Right ventricle myocardium inferior (tissue), 1 donor: ENCODE results near the gene PPIL4. TPM values are rescaled to one million over a fixed set of nuclear protein-coding genes. Genes with fewer than 3 reads are reported as not detected.
"Not testable (repeated sequence)": the region's sequence is repeated elsewhere in the genome, so short reads cannot be mapped to it uniquely, and the experiment has no call there.

Experiments
- ATAC-seq: fragments of 200-7000 bp; cut with Tn5 transposase; one replicate; pipeline ENCODE4 v1.9.1; 2020; ENCODE audit warnings: mild to moderate bottlenecking, moderate library complexity
- DNase-seq: peaks from one replicate; pipeline ENCODE4 v3.0.0; 2021; ENCODE audit errors: missing footprints
- intact Hi-C: fragments of 100-400 bp; cut with DNase I; formaldehyde crosslinking; loops from one replicate; pipeline ENCODE4 v1.11.0; 2022
- total RNA-seq: library from RNA; stranded (reverse); fragmentation: NEBNext Ultra II Directional; extraction: Animal tissue kit (Norgen Biotek cat#: 25700); gene quantifications from one replicate; pipeline ENCODE4 v1.2.1, GENCODE V29; 2021
- donor health status: DM: no; HTN: yes; CAD: no; lungs with severe emphysema.

Gene PPIL4
- total RNA-seq, 1 donor from 2014 or later: 15.3 TPM

DNA sequence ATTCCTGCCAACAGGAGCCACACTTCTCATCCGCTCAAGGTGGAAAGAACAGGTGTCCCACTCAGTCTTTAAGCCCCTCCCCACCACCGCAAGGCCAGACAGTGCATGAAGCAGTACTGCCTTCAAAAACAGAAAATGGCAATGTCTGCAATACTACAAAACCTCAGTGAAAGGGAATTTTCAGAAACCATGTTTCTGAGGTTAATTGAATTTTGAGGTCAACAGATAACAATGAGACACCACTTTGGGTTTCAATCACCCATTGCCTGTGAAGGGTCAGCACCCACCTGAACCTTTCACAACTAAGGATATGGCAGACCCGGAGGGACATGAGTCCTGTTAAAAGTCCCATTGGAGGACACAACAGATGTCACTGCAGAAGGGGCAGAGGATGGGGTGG lies 74.0 kb downstream of the PPIL4 start:
- no peak for ATAC-seq
- intact Hi-C loops: no loop called here
- DNase-seq: no peak

DNA sequence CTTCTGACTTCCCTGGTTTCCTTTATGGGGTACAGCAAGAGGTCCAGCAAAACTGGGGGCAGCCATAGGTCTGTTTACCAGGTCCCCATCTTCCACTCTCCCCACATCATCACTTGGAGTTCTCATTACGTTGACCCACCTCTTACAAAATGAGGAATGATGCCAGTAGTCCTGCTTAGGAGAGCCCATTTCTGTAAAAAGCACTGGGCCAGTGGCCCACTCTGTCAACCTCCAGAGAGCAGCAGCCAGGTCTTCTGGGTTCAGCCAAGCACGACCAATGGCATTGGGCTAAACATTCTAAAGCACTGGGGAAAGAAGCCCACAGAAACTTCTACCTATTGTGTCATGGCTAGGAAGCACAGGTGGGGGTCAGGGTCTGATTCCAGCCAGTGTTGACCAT lies 74.9 kb downstream of the PPIL4 start:
- no peak for DNase-seq
- ATAC-seq: no peak

DNA sequence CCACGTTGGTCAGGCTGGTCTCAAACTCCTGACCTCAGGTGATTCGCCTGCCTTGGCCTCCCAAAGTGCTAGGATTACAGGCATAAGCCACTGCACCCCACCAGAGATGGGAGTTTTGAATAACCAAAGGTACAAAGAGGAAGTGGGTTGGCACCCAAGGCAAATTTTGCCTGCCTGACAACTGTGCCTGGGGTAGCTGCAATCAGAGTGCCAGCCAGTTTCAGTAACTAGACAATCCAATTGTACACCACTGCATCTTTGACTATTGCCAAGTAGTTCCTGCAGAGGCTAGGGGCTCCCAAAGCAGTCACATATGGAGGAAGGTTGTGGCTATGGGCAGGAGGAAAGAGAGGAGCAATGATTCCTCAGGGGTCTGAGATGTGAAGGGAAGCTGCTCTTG lies 77.7 kb downstream of the PPIL4 start:
- ATAC-seq: no peak
- intact Hi-C loops: no loop called here
- no peak for DNase-seq

More for the DNA sequence above, 74.9 kb downstream of the PPIL4 start:
- intact Hi-C loops: no loop called here

DNA sequence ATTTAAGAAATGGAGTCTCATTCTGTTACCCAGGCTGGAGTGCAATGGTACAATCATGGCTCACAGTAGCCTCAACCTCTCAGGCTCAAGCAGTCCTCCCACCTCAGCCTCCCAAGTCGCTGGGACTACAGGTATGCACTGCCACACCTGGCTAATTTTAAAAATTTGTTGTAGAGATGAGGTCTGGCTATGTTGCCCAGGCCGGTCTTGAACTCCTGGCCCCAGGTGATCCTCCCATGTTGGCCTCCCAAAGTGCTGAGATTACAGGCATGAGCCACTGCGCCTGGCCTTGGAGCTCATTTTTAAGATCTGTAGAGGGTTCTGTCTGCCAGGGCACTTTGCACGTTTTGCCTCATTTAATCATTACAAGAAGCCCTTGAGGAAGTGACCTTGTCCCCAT lies 78.6 kb downstream of the PPIL4 start:
- ATAC-seq (no peak), DNase-seq (no peak)
- intact Hi-C loops: no loop called here

DNA sequence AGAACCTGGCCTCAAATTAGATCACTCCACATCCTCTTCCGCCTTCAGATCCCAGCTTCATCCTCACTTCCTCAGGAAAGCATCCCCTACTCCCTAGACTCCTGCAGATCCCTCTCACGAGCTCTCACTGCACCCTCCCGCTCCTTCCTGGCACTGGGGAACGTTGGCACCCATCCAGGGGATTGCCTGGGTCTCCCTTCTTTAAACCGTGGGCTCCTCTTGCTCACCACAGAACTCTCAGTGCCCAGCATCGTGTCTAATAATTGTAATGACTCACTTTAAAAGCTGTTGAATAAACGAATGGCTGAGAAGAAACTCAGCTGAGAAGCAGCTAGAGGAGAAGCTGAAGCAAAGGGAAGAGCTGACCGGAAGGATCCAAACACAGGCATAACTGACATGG lies 81.4 kb downstream of the PPIL4 start:
- ATAC-seq: no peak
- DNase-seq: no peak
- intact Hi-C loops: no loop called here

DNA sequence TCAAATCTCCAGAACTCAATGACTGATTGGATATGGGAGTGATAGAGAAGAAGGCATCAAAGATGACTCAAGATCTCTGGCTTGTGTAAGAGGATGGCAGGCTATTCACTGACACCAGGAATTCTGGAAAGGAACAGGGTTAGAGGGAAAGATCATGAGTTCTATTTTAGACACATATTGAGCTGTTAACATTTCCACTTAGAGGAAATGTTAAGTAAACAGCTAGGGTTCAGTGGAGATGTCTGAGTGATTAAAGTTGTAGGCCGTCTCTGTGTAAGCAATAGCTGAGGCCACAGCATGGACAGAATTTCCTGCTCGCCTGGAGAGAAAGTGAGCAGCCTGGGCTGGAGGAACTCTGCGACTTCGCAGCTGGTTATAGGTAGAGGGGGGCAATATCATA lies 82.1 kb downstream of the PPIL4 start:
- DNase-seq (no peak), ATAC-seq (no peak)
- intact Hi-C loops: no loop called here

DNA sequence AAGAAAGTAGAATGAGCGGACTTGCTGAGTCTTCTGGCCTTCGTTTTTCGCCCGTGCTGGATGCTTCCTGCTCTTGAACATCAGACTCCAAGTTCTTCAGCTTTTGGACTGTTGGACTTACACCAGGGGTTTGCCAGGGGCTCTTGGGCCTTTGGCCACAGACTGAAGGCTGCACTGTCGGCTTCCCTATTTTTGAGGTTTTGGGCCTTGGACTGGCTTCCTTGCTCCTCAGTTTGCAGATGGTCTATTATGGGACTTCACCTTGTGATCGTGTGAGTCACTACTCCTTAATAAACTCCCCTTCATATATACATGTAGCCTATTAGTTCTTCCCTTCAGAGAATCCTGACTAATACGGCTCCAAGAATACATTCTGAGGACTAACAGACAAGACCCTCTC lies 83.1 kb downstream of the PPIL4 start:
- DNase-seq, intact Hi-C loops, ATAC-seq: not testable (repeated sequence)

DNA sequence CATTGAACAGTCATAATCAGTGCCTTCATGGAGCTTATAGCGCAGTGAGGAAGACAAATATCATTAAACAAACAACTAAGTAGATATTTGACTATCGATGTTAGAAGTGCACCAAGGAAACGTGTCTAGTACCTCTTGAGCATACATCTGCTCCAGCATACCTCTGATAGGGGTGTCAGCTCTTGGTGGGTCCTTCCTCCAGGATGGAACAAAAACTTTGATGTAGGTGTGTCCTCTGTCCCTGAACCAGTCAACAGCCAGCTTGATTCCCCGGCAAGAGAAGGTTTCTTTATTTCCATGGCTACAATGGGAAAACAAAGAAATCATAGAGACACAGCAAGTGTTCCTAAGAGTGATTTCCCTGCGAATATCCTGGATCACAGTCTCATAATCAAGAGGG lies 84.2 kb downstream of the PPIL4 start:
- DNase-seq: no peak
- no peak for ATAC-seq
- intact Hi-C loops: no loop called here

DNA sequence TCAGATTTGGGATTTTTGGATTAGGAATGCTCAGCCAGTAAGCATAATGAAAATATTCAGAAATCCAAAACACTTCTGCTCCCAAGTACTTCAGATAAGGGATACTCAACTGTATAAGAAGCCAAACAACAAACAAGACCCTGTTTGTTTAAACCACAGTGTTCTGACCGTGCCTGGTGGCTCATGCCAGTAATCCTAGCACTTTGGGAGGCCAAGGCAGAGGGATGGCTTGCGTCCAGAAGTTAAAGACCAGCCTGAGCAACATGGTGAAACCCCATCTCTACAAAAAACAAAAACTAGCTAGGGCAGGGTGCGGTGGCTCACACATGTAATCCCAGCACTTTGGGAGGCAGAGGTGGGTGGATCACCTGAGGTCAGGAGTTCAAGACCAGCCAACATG lies 85.6 kb downstream of the PPIL4 start:
- DNase-seq, intact Hi-C loops, ATAC-seq: not testable (repeated sequence)

DNA sequence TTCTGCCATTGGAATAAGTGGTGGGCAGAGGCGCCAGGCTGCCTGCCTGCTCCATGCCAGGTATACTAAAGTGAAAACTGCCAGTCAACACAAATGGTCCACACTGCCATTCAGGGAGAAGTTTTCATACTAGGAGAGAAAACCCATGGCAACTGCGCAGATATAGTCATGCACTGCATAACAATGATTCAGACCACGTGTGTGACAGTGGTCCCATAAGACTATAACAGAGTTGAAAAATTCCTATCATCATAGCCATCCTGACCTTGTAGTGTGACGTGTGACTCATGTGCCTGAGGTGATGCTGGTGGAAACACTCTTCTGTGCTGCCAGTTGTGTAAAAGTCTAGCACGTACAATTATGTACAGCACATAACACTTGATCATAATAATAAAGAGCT lies 86.1 kb downstream of the PPIL4 start:
- DNase-seq (no peak), ATAC-seq (no peak)
- intact Hi-C loops: loop anchor here (5.0 kb wide), 1 partner anchor 38 kb away; no protein-coding TSS in a partner anchor

DNA sequence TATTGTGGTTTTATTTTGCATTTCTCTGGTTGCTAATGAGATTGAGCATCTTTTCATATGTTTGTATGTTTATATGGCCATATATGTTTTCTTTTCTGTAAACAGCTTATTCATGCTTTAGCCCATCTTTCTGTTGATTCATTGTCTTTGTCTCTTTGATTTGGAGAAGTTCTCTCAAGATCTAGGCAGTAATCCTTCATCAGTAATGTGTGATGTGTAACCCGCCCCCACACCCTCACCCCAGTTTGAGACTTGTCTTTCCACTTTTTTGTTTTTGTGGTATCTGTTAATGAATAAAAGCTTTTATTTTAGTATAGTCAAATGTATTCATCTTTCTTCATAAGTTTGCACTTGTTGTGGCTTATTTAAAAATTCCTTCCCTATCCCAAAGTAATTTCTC lies 87.0 kb downstream of the PPIL4 start:
- intact Hi-C loops: loop anchor here (5.0 kb wide), 1 partner anchor 38 kb away; no protein-coding TSS in a partner anchor
- DNase-seq (no peak), ATAC-seq (no peak)

DNA sequence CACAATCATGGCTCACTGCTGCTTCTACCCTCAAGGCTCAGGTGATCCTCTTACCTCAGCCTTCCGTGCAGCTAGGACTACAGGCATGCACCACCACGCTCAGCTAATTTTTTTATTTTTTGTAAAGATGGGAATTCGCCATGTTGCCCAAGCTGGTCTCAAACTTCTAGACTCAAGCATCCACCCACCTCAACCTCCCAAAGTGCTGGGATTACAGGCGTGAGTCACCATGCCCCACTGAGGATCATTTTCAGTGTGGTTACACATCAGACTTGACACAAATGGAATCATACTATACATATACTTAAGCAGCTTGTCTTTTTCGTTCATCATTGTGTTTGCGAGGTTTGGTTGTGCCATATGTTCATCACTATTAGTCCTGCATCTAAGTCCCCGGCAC lies 87.6 kb downstream of the PPIL4 start:
- ATAC-seq: no peak
- intact Hi-C loops: loop anchor here (5.0 kb wide), 1 partner anchor 39 kb away; no protein-coding TSS in a partner anchor

DNA sequence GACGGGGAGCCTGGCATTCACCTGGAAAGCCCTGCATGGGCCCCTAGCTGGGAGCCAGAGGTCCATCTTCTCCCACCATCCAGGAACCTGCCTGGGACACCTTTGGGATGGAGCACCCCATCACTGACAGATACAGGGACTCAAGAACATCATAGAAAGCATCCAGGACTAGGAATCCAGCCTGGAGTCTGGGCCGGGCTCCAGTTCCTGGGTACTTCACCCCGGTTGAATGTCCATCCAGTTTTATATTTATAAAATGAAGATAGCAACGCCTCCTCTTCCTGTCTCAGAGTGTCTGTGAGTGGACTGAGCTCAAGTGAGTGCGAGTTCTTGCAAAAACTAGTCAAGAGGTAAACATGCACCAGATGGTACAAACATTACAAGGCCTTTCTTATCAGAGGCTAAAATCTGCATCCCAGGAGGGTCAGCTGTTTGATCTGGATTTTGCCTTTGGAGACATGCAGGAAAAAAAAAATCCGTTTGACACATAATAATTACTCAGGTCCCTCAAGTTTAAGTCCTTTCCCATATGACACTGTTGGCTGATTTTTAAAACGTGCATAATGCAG lies 88.4 kb downstream of the PPIL4 start:
- ATAC-seq (peak; percentile 2), DNase-seq (no peak)
- intact Hi-C loops: loop anchor here (5.0 kb wide), 1 partner anchor 40 kb away; no protein-coding TSS in a partner anchor

More for the DNA sequence above, 87.6 kb downstream of the PPIL4 start:
- no peak for DNase-seq

DNA sequence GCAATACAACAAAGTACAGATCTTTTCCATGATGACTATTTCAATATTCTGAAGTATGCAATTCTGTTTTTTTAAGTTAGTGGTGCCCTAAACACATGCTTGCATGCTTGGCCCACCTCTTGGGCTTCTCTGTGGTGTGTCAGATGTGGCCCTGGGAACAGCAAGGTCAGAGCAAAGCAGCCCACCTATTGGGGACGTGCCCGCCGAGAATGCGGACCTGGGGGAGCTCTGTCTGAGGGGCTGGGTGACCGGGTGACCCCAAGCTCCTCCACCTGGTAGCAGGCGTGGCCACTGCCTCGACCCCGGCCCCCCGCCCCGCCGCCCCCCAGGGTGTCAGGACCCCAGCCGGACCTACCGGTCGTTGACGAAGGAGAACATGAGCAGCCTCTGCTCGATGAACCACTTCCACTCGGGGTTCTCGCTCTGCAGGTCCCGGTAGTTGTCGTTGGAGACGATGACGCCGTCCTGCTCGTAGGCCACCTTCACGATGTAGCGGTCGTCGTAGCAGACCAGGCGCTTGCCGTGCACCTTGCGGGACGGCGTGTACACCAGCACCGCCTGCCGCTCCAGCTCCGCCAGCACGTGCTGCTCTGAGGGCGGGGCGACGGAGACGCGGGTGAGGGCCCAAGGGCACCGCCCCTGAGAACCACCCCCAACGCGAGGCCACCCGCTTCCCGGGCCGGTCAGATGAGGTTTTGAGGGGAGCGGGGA lies 89.4 kb downstream of the PPIL4 start:
- intact Hi-C loops: loop anchor here (5.0 kb wide), 1 partner anchor 41 kb away; no protein-coding TSS in a partner anchor
- ATAC-seq: no peak
- DNase-seq: no peak

DNA sequence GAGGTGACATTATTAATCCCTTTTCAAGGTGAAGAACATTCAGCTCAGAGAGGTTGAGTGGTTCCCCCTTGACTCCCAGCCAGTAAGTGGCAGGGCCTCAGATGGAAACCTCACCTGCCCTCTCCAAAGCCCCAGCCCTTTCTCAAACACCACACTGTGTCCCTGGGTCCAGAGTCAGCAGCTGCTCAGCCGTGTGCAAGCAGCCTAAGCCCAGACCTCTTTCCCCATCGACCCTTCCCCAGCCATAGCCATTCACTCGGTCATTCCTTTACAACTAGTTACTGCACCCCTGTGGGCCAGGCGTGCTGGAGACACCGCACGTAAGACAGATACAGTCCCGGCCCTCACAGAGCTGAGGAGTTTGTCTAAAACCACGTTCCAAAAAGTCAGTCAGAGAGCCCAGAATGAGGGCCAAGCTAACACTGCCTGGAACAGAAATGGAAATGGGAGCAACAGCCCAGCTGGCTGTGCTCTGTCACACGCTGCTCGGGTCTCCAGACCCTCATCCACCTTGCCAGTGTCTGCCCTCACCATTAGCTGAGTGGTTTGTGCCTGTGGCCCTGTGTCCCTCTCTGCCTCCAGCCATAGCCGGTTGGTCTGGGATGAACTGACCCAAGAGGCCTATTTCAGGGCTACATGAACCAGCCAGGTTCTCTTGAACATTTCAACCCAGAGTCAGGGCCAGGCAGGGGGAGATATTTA lies 90.7 kb downstream of the PPIL4 start:
- DNase-seq: no peak
- ATAC-seq: peak; percentile 9
- intact Hi-C loops: loop anchor here (5.0 kb wide), 1 partner anchor 42 kb away; no protein-coding TSS in a partner anchor

Other genes starting within 250 kb of the PPIL4 start
- gene TAB2, start 228.3 kb downstream of the PPIL4 start, total RNA-seq: 57.4 TPM
- gene SUMO4, start 145.8 kb downstream of the PPIL4 start, total RNA-seq: not detected
- gene ZC3H12D, start 61.0 kb downstream of the PPIL4 start, total RNA-seq: 0.51 TPM
- 51.3 TPM for gene GINM1, start 20.3 kb upstream of the PPIL4 start, total RNA-seq
- 11.4 TPM for gene KATNA1, start 102.7 kb upstream of the PPIL4 start, total RNA-seq
- gene LATS1, start 172.1 kb upstream of the PPIL4 start, total RNA-seq: 10.3 TPM
- 28.1 TPM for gene NUP43, start 200.5 kb upstream of the PPIL4 start, total RNA-seq
- gene PCMT1, start 203.7 kb upstream of the PPIL4 start, total RNA-seq: 173 TPM